ENCODE measurements around the gene DNAJC13. TPM values are rescaled to one million over a fixed set of nuclear protein-coding genes. Genes with fewer than 3 reads are reported as not detected.
"Not testable (repeated sequence)": the region's sequence is repeated elsewhere in the genome, so short reads cannot be mapped to it uniquely, and the experiment has no call there.

Gene DNAJC13
- polyA plus RNA-seq, 1 donor, result 43.4 TPM

DNA sequence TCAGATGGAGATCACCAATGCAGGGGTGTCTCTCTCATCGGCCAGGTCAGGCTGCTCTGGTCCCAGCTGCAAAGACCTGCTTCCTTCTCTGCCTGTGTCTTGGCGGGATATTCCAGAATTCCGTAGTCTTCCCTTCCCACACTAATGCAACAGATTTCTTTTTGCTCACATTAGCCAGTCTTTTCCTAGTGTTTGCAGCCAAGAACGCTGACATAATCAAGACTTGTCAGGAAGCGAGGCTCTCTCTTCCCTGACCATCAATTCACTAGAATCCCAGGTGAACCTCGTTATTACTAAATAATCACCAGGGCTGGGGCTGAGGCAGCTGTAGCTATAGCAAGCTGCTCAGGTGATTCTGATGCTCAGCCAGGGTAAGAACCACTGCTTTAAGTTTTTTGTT is 136.5 kb downstream of the DNAJC13 start:
- Histone ChIP-seq H3K4me1 (ENCODE audit: control insufficient read depth, insufficient read depth, low read length) (no peaks in the 10 kb centered on the region), H3K4me3 (ENCODE audit: low read length) (no peak overlapping the region), H3K27me3 (ENCODE audit: control insufficient read depth, insufficient read depth, low read length) (no peaks in the 10 kb centered on the region), H3K9me3 (ENCODE audit: control insufficient read depth, low read depth, low read length) (no peaks in the 10 kb centered on the region), H3K36me3 (ENCODE audit: control insufficient read depth, insufficient read depth, low read length) (peaks cover 12% of the 10 kb centered on the region), H3K27ac (ENCODE audit: low read length) (no peak overlapping the region)
- DNase-seq, result no peak
- WGBS (ENCODE audit: insufficient coverage, low lambda C conversion rate), result no CpG with 5 or more reads among the region's 6 CpGs

- 73% methylated on average over 2 of the region's 8 CpGs for WGBS (ENCODE audit: insufficient coverage, low lambda C conversion rate)
- no peak overlapping the region for H3K27ac ChIP-seq (ENCODE audit: low read length)
These were observed 137.1 kb downstream of the DNAJC13 start for GRCh38 chr3:132554437-132554836.

DNA sequence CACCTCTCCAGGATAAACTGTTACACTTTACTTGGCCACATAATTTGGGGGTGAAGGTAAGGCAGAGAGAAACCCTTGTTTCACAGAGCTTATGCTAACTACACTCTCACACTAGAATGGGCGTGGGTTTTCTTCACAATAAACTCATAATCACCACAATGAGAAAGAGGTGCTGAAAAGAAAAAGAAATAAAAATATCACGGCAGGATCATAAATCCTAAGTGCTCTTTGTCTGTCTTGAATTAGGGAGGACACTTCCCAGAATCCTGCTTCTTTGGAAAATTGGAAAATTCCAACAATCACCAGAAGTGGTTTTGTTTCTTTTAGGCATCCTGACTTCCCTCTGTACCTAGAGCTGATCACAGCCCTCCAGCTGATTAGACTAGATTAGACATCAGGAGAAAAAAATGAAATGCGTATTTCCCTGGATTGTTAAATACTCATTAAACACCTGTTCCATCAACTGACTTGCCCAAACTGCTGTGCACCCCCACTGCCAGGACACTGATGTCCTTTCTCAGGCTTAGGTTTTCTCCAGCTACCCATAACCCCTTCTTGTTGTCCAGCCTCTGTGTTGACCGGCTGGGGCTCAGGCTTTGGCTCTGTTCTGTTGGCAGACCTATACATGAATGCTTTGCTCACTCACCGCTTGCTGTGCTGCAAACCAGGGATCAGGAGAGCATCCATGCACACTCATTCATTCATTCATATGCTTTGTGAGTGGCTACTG is 138.2 kb downstream of the DNAJC13 start:
- Histone ChIP-seq H3K4me3 (ENCODE audit: low read length) (no peak overlapping the region), H3K27ac (ENCODE audit: low read length) (no peak overlapping the region), H3K36me3 (ENCODE audit: control insufficient read depth, insufficient read depth, low read length) (peaks cover 17% of the 10 kb centered on the region), H3K27me3 (ENCODE audit: control insufficient read depth, insufficient read depth, low read length) (no peaks in the 10 kb centered on the region), H3K9me3 (ENCODE audit: control insufficient read depth, low read depth, low read length) (no peaks in the 10 kb centered on the region), H3K4me1 (ENCODE audit: control insufficient read depth, insufficient read depth, low read length) (no peaks in the 10 kb centered on the region)
- DNase-seq, result no peak
- no CpG with 5 or more reads among the region's 5 CpGs for WGBS (ENCODE audit: insufficient coverage, low lambda C conversion rate)

More at GRCh38 chr3:132554437-132554836, 137.1 kb downstream of the DNAJC13 start:
- Histone ChIP-seq H3K27me3 (ENCODE audit: control insufficient read depth, insufficient read depth, low read length) (no peaks in the 10 kb centered on the region), H3K9me3 (ENCODE audit: control insufficient read depth, low read depth, low read length) (no peaks in the 10 kb centered on the region), H3K36me3 (ENCODE audit: control insufficient read depth, insufficient read depth, low read length) (peaks cover 16% of the 10 kb centered on the region), H3K4me3 (ENCODE audit: low read length) (no peak overlapping the region), H3K4me1 (ENCODE audit: control insufficient read depth, insufficient read depth, low read length) (no peaks in the 10 kb centered on the region)
- DNase-seq, result no peak

DNA sequence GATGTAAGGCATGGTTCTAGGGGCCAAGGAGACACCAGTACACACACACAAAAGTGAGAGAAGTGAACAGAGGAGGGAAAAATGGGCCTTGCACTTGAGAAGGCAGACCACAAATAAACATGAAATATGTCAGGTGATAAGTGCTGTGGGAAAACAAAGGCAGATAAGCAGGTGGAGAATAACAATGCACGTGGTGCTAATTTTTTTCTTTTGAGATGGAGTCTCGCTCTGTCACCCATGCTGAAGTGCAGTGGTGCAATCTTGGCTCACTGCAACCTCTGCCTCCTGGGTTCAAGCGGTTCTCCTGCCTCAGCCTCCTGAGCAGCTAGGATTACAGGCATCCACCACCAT is 138.7 kb downstream of the DNAJC13 start:
- not testable (repeated sequence) for H3K4me1 ChIP-seq (ENCODE audit: control insufficient read depth, insufficient read depth, low read length); H3K4me3 ChIP-seq (ENCODE audit: low read length); H3K27me3 ChIP-seq (ENCODE audit: control insufficient read depth, insufficient read depth, low read length); H3K9me3 ChIP-seq (ENCODE audit: control insufficient read depth, low read depth, low read length); DNase-seq; H3K27ac ChIP-seq (ENCODE audit: low read length)
- peaks cover 18% of the 10 kb centered on the region for H3K36me3 ChIP-seq (ENCODE audit: control insufficient read depth, insufficient read depth, low read length)
- WGBS (ENCODE audit: insufficient coverage, low lambda C conversion rate), result no CpG with 5 or more reads among the region's 3 CpGs

DNA sequence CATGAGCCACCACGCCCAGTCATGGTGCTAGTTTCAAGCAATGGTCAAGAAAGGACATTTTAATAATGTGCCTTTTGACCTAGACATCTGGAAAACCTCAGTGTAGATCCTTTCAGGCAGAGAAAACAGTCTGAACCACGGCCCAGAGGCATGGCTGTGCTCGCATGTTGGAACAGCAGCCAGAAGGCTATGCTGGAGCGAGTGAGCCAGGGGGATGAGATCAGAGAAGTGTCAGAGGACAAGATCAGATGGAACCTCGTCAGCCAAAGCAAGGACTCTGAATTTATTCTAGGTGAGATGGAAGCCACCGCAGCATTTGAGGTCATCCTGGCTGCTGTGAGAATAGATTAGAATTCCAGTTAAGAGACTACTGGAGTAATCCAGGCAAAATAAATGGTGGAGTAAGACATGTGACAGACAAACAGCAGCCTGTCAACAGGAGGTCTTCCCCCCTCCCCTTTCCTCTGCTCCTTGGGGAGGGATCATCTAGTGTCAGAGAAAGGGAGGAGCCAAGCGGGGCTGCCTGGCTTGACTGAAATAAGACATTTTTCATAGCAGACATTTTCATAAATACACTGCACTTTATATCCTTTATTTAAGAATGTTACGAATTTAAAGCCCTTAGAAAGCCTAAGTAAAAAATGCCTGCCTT is 139.3 kb downstream of the DNAJC13 start:
- peaks cover 18% of the 10 kb centered on the region for H3K36me3 ChIP-seq (ENCODE audit: control insufficient read depth, insufficient read depth, low read length)
- no peak overlapping the region for H3K4me3 ChIP-seq (ENCODE audit: low read length)
- DNase-seq, result no peak
- no peak overlapping the region for H3K27ac ChIP-seq (ENCODE audit: low read length)
- no peaks in the 10 kb centered on the region for H3K4me1 ChIP-seq (ENCODE audit: control insufficient read depth, insufficient read depth, low read length)
- H3K9me3 ChIP-seq (ENCODE audit: control insufficient read depth, low read depth, low read length), result no peaks in the 10 kb centered on the region
- no peaks in the 10 kb centered on the region for H3K27me3 ChIP-seq (ENCODE audit: control insufficient read depth, insufficient read depth, low read length)
- WGBS (ENCODE audit: insufficient coverage, low lambda C conversion rate), result 100% methylated on average over 4 of the region's 8 CpGs

- H3K36me3 ChIP-seq (ENCODE audit: control insufficient read depth, insufficient read depth, low read length), result peaks cover 18% of the 10 kb centered on the region
- no CpG with 5 or more reads among the region's 4 CpGs for WGBS (ENCODE audit: insufficient coverage, low lambda C conversion rate)
- H3K27ac ChIP-seq (ENCODE audit: low read length), result no peak overlapping the region
These were observed 143.7 kb downstream of the DNAJC13 start for GRCh38 chr3:132561003-132561402.

DNA sequence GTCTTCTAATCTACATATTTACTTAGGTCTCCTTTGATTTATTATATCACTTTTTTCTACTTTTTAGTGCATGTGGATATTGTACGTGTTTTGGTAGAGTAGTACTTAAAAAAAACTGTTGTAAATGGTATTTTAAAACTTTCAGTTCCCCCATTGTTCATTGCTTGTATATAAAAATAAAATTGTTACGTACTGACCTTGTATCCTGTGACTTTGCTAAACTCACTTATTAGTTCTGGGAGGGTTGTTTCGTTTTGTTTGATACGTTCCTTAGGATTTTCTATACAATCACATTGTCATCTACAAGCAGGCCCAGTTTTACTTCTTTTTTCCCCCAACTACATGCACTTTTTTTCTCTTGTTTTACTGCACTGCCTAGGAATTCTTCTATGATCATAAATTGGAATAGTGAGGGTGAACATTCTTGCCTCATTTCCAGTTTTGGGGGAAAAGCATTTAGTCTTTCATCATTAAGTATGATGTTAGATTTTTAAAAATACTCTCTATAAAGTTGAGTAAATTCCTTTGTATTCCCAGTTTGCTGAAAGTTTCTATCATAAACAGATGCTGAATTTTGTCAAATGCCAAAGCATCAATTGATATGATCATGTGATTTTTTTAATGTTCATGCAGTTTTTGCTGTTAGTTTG is 146.2 kb downstream of the DNAJC13 start:
- H3K27ac ChIP-seq (ENCODE audit: low read length), result no peak overlapping the region
- 89% methylated on average over 3 of the region's 4 CpGs for WGBS (ENCODE audit: insufficient coverage, low lambda C conversion rate)
- peaks cover 8% of the 10 kb centered on the region for H3K36me3 ChIP-seq (ENCODE audit: control insufficient read depth, insufficient read depth, low read length)
- DNase-seq, result no peak
- H3K4me3 ChIP-seq (ENCODE audit: low read length), result no peak overlapping the region
- no peaks in the 10 kb centered on the region for H3K27me3 ChIP-seq (ENCODE audit: control insufficient read depth, insufficient read depth, low read length)
- H3K4me1 ChIP-seq (ENCODE audit: control insufficient read depth, insufficient read depth, low read length), result no peaks in the 10 kb centered on the region
- H3K9me3 ChIP-seq (ENCODE audit: control insufficient read depth, low read depth, low read length), result no peaks in the 10 kb centered on the region

More at GRCh38 chr3:132561003-132561402, 143.7 kb downstream of the DNAJC13 start:
- no peaks in the 10 kb centered on the region for H3K4me1 ChIP-seq (ENCODE audit: control insufficient read depth, insufficient read depth, low read length)
- H3K4me3 ChIP-seq (ENCODE audit: low read length), result no peak overlapping the region
- no peaks in the 10 kb centered on the region for H3K9me3 ChIP-seq (ENCODE audit: control insufficient read depth, low read depth, low read length)
- DNase-seq, result no peak
- no peaks in the 10 kb centered on the region for H3K27me3 ChIP-seq (ENCODE audit: control insufficient read depth, insufficient read depth, low read length)

GRCh38 chr3:132564070-132564465 is 146.8 kb downstream of the DNAJC13 start:
- Histone ChIP-seq H3K4me1 (ENCODE audit: control insufficient read depth, insufficient read depth, low read length) (no peaks in the 10 kb centered on the region), H3K4me3 (ENCODE audit: low read length) (no peak overlapping the region), H3K9me3 (ENCODE audit: control insufficient read depth, low read depth, low read length) (no peaks in the 10 kb centered on the region), H3K36me3 (ENCODE audit: control insufficient read depth, insufficient read depth, low read length) (peaks cover 3% of the 10 kb centered on the region), H3K27me3 (ENCODE audit: control insufficient read depth, insufficient read depth, low read length) (no peaks in the 10 kb centered on the region), H3K27ac (ENCODE audit: low read length) (no peak overlapping the region)
- no peak for DNase-seq
- WGBS (ENCODE audit: insufficient coverage, low lambda C conversion rate), result no CpG with 5 or more reads among the region's 2 CpGs

DNA sequence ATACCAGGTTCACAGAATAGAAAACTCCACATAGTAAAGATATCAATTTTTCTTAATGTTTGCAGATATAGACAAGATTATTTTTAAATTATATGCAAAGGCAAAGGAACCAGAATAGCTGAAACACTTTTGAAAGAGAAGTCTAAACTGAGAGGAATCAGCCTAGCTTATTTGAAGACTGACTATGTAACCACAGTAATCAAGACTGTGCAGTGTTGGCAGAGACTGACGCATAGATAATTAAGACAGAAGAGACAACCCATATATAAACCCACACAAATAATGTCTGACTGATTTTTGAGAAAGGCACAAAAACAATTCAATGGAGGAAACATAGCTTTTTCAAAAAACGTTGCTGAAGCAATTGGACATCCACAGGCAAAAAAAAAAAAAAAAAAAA is 151.1 kb downstream of the DNAJC13 start:
- no peaks in the 10 kb centered on the region for H3K9me3 ChIP-seq (ENCODE audit: control insufficient read depth, low read depth, low read length)
- no peak overlapping the region for H3K4me3 ChIP-seq (ENCODE audit: low read length)
- no peaks in the 10 kb centered on the region for H3K4me1 ChIP-seq (ENCODE audit: control insufficient read depth, insufficient read depth, low read length)
- peaks cover 3% of the 10 kb centered on the region for H3K36me3 ChIP-seq (ENCODE audit: control insufficient read depth, insufficient read depth, low read length)
- DNase-seq, result no peak
- 71% methylated on average over 1 of the region's 2 CpGs for WGBS (ENCODE audit: insufficient coverage, low lambda C conversion rate)
- no peaks in the 10 kb centered on the region for H3K27me3 ChIP-seq (ENCODE audit: control insufficient read depth, insufficient read depth, low read length)
- H3K27ac ChIP-seq (ENCODE audit: low read length), result no peak overlapping the region

GRCh38 chr3:132569153-132569552 is 151.9 kb downstream of the DNAJC13 start:
- Histone ChIP-seq H3K4me3 (ENCODE audit: low read length) (no peak overlapping the region), H3K27ac (ENCODE audit: low read length) (no peak overlapping the region), H3K9me3 (ENCODE audit: control insufficient read depth, low read depth, low read length) (no peaks in the 10 kb centered on the region), H3K36me3 (ENCODE audit: control insufficient read depth, insufficient read depth, low read length) (peaks cover 6% of the 10 kb centered on the region), H3K27me3 (ENCODE audit: control insufficient read depth, insufficient read depth, low read length) (no peaks in the 10 kb centered on the region), H3K4me1 (ENCODE audit: control insufficient read depth, insufficient read depth, low read length) (no peaks in the 10 kb centered on the region)
- no peak for DNase-seq
- no CpG with 5 or more reads among the region's 2 CpGs for WGBS (ENCODE audit: insufficient coverage, low lambda C conversion rate)
